Measurements from ENCODE around the gene STAMBPL1. TPM values are rescaled to one million over a fixed set of nuclear protein-coding genes. Genes with fewer than 3 reads are reported as not detected.
A peak's percentile ranks its signal among the peaks of the same experiment; 100 is the strongest.
"Not testable (repeated sequence)": the region's sequence is repeated elsewhere in the genome, so short reads cannot be mapped to it uniquely, and the experiment has no call there.

Gene STAMBPL1
- total RNA-seq, 4 donors from 2014 or later, result 13.3 to 35.8 (median 14.2) TPM

- Histone ChIP-seq H3K27me3 (no peaks in the 10 kb centered on the region), H3K9me3 (no peaks in the 10 kb centered on the region), H3K4me1 (peaks cover 29% of the 10 kb centered on the region), H3K27ac (no peak overlapping the region), H3K36me3 (no peaks in the 10 kb centered on the region), H3K4me3 (no peak overlapping the region)
- WGBS, result 74% methylated on average over 2 of the region's 2 CpGs
- TF ChIP-seq POLR2A (IDR thresholded peaks at IDR 0.05) (no peak), CTCF (IDR thresholded peaks at IDR 0.05) (no peak), POLR2AphosphoS5 (IDR thresholded peaks at IDR 0.05) (no peak), EP300 (IDR thresholded peaks at IDR 0.05) (no peak)
- no peak for DNase-seq (ENCODE audit: low spot score in 2 of 2)
Observed at GRCh38 chr10:88833723-88834122, 46.3 kb upstream of the STAMBPL1 start.

GRCh38 chr10:88835096-88835909 is 44.7 kb upstream of the STAMBPL1 start:
- H3K27ac ChIP-seq, result no peak overlapping the region
- H3K4me1 ChIP-seq, result peaks cover 29% of the 10 kb centered on the region
- WGBS, result 17% methylated on average over 10 of the region's 10 CpGs
- TF ChIP-seq CTCF (IDR thresholded peaks at IDR 0.05) (peak; percentile 77 to 94), POLR2AphosphoS5 (IDR thresholded peaks at IDR 0.05) (no peak)
- no peaks in the 10 kb centered on the region for H3K9me3 ChIP-seq
- H3K36me3 ChIP-seq, result no peaks in the 10 kb centered on the region
- H3K27me3 ChIP-seq, result no peaks in the 10 kb centered on the region
- peak; percentile 86 to 90 for DNase-seq (ENCODE audit: low spot score in 2 of 2)
- no peak overlapping the region for H3K4me3 ChIP-seq

- Histone ChIP-seq H3K36me3 (no peaks in the 10 kb centered on the region), H3K4me1 (peaks cover 33% of the 10 kb centered on the region), H3K27me3 (no peaks in the 10 kb centered on the region), H3K27ac (no peak overlapping the region), H3K4me3 (no peak overlapping the region), H3K9me3 (no peaks in the 10 kb centered on the region)
- no peak for DNase-seq (ENCODE audit: low spot score in 2 of 2)
- no peak for TF ChIP-seq POLR2AphosphoS5 (IDR thresholded peaks at IDR 0.05)
- TF ChIP-seq POLR2A (IDR thresholded peaks at IDR 0.05), result no peak
- no peak for TF ChIP-seq CTCF (IDR thresholded peaks at IDR 0.05)
- TF ChIP-seq EP300 (IDR thresholded peaks at IDR 0.05), result no peak
- WGBS, result 16% methylated on average over 2 of the region's 2 CpGs
Observed at GRCh38 chr10:88835910-88836221, 44.2 kb upstream of the STAMBPL1 start.

GRCh38 chr10:88837632-88838031 is 42.4 kb upstream of the STAMBPL1 start:
- Histone ChIP-seq H3K4me1 (peaks cover 36% of the 10 kb centered on the region), H3K27ac (peak overlapping the region; percentile 17)
- not testable (repeated sequence) for H3K4me3 ChIP-seq; H3K36me3 ChIP-seq; H3K9me3 ChIP-seq; DNase-seq (ENCODE audit: low spot score in 2 of 2); H3K27me3 ChIP-seq

GRCh38 chr10:88838766-88839350 is 41.2 kb upstream of the STAMBPL1 start:
- H3K27ac ChIP-seq, result no peak overlapping the region
- H3K4me1 ChIP-seq, result peaks cover 36% of the 10 kb centered on the region
- no peak overlapping the region for H3K4me3 ChIP-seq
- DNase-seq (ENCODE audit: low spot score in 2 of 2), result no peak
- no peaks in the 10 kb centered on the region for H3K9me3 ChIP-seq
- TF ChIP-seq CTCF (IDR thresholded peaks at IDR 0.05) (no peak), POLR2A (IDR thresholded peaks at IDR 0.05) (no peak), POLR2AphosphoS5 (IDR thresholded peaks at IDR 0.05) (no peak), EP300 (IDR thresholded peaks at IDR 0.05) (no peak)
- no peaks in the 10 kb centered on the region for H3K27me3 ChIP-seq
- WGBS, result 88% methylated on average over 5 of the region's 5 CpGs
- H3K36me3 ChIP-seq, result no peaks in the 10 kb centered on the region
